GM11168 (cell line): ENCODE data around the gene GMNN.
"Not testable (repeated sequence)": the region's sequence is repeated elsewhere in the genome, so short reads cannot be mapped to it uniquely, and the experiment has no call there.

ENCODE experiments used
- in situ Hi-C: fragments of 300-500 bp; cut with MboI; formaldehyde crosslinking; loops from one replicate; pipeline ENCODE4 v1.12.0; 2022; ENCODE audit warnings: low sequenced_read_pairs; ENCODE audit not compliant: unreplicated experiment

The GMNN gene

DNA sequence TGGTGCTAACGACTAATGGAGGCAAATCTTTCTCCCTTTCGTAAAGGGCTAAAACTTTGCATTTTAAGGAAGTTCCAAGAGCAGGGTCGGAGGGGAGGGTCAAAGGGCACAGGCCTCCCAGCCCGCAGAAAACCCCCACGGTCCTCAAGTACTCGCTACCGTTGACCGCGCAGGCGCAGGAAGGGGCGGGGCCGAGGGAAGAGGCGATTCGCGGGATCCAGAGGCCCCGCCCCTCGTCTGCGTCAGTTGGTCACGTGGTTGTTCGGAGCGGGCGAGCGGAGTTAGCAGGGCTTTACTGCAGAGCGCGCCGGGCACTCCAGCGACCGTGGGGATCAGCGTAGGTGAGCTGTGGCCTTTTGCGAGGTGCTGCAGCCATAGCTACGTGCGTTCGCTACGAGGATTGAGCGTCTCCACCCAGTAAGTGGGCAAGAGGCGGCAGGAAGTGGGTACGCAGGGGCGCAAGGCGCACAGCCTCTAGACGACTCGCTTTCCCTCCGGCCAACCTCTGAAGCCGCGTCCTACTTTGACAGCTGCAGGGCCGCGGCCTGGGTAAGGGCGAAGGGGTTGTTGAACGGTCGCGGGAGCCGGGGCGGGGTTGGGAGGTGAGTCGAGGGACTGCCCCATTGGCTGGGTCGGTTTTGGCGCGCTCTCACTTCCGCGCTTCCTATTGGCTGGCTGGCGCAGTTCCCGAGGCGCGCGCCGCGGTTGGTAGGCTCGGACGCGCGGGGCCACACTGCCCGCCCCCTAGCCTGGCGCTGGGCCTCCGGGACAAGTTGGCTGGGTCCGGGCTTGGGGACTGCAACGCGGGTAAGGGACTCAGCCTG lies at the start of gene GMNN:
Gene GMNN (plus strand): TSS at position 242 of the 824 bp plus-strand sequence. CDS start 2,310 bp downstream, outside the sequence.
- in situ Hi-C loops, result no loop called here

GRCh38 chr6:24730653-24731052 lies 44.1 kb upstream of the GMNN start:
- in situ Hi-C loops, result not testable (repeated sequence)

DNA sequence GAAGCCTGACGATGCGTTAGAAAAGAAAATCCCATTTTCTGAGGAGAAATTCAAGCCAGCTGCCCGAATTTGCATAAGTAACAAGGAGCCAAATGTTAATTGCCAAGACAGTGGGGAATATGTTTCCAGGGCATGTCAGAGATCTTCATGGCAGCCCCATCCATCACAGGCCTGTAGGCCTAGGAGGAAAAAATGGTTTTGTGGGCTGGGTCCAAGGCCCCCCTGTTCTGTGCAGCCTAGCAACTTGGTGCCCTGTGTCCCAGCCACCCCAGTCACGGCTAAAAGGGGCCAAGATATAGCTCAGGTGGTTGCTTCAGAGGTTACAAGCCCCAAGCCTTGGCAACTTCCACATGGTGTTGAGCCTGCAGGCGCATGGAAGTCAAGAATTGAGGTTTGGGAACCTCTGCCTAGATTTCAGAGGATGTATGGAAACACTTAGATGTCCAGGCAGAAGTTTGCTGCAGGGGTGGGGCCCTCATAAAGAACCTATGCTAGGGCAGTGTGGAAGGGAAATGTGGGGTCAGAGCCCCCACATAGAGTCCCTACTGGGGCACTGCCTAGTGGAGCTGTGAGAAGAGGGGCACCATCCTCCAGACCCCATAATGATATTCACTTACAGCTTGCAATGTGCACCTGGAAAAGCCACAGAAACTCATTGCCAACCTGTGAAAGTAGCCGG lies 43.1 kb upstream of the GMNN start:
- in situ Hi-C loops, result not testable (repeated sequence)

- in situ Hi-C loops, result no loop called here
Observed at GRCh38 chr6:24734166-24734565, 40.6 kb upstream of the GMNN start.

DNA sequence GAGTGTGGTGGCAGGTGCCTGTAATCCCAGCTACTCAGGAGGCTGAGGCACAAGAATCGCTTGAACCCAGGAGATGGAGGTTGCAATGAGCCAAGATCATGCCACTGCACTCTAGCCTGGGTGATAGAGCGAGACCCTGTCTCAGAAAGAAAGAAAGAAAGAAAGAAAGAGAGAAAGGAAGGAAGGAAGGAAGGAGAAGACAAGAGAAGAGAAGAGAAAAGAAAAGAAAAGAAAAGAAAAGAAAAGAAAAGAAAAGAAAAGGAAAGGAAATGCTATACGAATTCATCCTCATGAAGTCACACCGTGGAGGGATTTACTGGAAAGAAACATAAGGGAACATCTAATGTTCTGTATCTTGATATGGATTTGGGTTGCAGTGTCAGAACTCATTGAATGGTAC lies 40.0 kb upstream of the GMNN start:
- in situ Hi-C loops, result not testable (repeated sequence)

- in situ Hi-C loops, result no loop called here
Observed at GRCh38 chr6:24738741-24739140, 36.0 kb upstream of the GMNN start.

GRCh38 chr6:24740861-24741260 lies 33.9 kb upstream of the GMNN start:
- in situ Hi-C loops, result no loop called here

GRCh38 chr6:24742216-24742738 lies 32.5 kb upstream of the GMNN start:
- in situ Hi-C loops, result no loop called here

- in situ Hi-C loops, result no loop called here
Observed at GRCh38 chr6:24743265-24743943, 31.3 kb upstream of the GMNN start.

- in situ Hi-C loops, result no loop called here
Observed at GRCh38 chr6:24743944-24744335, 30.8 kb upstream of the GMNN start.

GRCh38 chr6:24744911-24745310 lies 29.8 kb upstream of the GMNN start:
- in situ Hi-C loops, result no loop called here

DNA sequence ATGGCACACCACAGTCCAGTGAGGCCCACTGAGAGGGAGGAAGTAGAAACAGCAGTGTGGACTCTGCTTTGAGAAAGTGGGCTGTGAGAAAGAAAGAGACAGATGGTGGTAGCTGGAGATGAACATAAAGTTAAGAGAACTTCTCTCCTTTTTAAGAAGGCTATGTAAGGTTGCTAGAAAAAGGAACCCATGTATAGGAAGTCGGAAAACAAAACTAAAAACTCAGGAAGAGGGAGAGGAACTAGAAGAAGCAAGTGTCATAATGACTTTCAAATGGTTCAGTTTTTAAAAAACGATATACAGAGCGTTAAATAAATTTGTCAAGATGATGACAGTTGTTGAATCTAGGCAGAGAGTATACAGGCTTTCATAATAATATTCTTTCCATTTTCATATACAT lies 25.4 kb upstream of the GMNN start:
- in situ Hi-C loops, result no loop called here

- in situ Hi-C loops, result not testable (repeated sequence)
Observed at GRCh38 chr6:24750878-24751277, 23.9 kb upstream of the GMNN start.

DNA sequence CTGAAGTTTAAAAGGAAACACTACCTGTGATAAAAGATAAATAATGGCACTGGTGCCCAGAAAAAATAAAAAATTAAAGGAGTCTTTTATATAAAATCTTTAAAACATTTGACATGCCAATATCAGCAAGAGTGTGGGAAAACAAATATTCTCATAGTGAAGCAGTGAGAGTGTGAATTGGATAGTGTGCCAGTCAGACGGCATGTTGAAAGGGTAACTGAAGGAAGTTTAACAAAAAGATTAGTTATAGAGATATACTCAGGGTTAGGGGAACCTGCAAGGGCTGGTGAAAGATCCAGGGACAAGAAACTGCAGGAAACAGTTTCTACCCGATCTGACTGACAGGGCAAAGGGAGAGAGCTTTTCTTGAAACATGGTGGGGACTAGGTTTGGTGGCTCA lies 22.2 kb upstream of the GMNN start:
- in situ Hi-C loops, result no loop called here

- in situ Hi-C loops, result no loop called here
Observed at GRCh38 chr6:24752917-24753492, 21.7 kb upstream of the GMNN start.

GRCh38 chr6:24753545-24753944 lies 21.2 kb upstream of the GMNN start:
- in situ Hi-C loops, result no loop called here

DNA sequence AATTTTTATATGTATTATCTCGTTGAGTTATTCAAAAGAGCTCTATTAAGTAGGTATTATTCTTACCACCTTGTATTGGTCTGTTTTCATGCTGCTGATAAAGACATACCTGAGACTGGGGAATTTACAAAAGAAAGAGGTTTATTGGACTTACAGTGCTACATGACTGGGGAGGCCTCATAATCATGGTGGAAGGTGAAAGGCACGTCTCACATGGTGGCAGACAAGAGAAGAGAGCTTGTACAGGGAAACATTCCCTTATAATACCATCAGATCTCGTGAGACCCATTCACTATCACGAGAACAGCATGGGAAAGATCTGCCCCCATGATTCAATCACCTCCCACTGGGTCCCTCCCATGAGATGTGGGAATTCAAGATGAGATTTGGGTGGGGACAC lies 20.4 kb upstream of the GMNN start:
- in situ Hi-C loops, result not testable (repeated sequence)

GRCh38 chr6:24755279-24755678 lies 19.5 kb upstream of the GMNN start:
- in situ Hi-C loops, result no loop called here

DNA sequence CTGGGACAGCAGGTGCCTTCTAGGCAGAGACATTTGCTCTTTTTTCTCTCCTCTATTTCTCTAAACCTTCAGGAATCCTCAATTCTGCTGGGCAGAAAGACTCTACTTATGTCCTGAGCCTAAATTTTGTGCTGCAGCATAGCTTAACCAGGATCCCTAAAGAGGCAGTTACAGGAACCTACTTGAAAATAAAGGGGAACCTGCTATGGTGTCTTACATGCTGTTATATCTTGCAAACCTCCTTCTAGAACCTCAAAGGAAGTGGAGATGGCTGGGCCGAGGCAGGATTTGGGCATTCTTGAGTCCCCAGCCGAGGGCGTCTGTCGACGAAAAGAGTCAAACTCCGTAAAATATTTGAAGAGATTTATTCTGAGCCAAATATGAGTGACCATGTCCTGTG lies 17.1 kb upstream of the GMNN start:
- in situ Hi-C loops, result no loop called here

DNA sequence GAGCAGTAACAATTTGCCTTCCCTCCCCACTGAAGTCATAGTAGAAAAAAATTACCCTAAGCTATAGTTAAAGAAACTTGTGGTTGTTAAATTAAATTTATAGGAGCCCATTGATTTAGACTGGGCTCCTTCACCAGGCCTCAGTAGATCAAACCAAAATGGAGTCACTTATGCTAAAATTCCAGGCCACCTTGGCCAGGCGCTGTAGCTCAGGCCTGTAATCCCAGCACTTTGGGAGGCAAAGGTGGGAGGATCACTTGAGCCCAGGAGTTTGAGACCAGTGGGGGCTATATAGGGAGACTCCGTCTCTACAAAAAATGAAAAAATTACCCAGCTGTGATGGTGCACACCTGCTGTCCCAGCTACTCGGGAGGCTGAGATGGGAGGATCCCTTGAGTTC lies 15.0 kb upstream of the GMNN start:
- in situ Hi-C loops, result loop anchor here (10.0 kb wide), 1 partner anchor 175 kb away; no protein-coding TSS in a partner anchor
